22Rv1 (cell line): ENCODE measurements around the gene GABARAP.

ENCODE experiments used
- ZFX ChIP-seq: fragments of 450-650 bp; IDR thresholded peaks from 2 replicates; pipeline ENCODE4 v1.6.1; 2017; ENCODE audit warnings: antibody characterized with exemption, borderline replicate concordance
- TF ChIP-seq, protein P1 (sequence below): fragments of 450-650 bp; IDR thresholded peaks from 2 replicates; pipeline ENCODE4 v1.5.1; 2017; ENCODE audit warnings: mild to moderate bottlenecking

DNA sequence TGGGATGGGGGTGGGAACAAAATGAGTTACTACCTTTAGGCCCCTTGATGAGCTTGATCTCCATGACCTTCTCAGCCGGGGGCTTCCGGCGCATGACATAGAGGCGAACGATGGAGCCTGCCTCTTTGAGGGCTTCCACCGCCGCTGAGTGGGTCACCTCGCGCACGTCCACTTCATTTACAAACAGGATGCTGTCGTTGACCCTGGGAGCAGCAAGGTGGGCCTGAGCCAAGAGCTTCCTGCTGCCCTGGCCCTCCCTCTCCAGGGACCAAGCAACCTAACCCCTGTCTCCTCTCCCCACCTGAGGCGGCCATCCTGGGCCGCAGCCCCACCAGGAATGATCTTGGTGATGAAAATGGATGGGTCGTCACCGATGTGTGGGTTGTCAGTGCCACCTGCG is 38.9 kb downstream of the GABARAP start:
- TF ChIP-seq, protein P1, sequence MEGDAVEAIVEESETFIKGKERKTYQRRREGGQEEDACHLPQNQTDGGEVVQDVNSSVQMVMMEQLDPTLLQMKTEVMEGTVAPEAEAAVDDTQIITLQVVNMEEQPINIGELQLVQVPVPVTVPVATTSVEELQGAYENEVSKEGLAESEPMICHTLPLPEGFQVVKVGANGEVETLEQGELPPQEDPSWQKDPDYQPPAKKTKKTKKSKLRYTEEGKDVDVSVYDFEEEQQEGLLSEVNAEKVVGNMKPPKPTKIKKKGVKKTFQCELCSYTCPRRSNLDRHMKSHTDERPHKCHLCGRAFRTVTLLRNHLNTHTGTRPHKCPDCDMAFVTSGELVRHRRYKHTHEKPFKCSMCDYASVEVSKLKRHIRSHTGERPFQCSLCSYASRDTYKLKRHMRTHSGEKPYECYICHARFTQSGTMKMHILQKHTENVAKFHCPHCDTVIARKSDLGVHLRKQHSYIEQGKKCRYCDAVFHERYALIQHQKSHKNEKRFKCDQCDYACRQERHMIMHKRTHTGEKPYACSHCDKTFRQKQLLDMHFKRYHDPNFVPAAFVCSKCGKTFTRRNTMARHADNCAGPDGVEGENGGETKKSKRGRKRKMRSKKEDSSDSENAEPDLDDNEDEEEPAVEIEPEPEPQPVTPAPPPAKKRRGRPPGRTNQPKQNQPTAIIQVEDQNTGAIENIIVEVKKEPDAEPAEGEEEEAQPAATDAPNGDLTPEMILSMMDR: no peak
- no peak for TF ChIP-seq ZFX
